ENCODE results near the gene CELF4.

DNA sequence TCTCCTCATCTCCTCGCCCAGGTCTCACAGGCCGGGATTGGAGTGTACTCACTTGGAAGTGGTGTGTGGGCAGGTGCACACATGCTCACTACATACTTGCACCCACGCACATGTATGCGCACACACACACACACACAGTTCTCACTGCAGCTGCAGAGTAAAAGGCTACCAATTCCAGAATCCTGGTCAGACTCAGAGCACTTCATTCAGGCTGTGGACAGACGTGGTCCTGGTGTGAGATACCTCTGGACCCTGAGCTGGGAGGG is 19.4 kb downstream of the CELF4 start:
- TF ChIP-seq, protein P1, sequence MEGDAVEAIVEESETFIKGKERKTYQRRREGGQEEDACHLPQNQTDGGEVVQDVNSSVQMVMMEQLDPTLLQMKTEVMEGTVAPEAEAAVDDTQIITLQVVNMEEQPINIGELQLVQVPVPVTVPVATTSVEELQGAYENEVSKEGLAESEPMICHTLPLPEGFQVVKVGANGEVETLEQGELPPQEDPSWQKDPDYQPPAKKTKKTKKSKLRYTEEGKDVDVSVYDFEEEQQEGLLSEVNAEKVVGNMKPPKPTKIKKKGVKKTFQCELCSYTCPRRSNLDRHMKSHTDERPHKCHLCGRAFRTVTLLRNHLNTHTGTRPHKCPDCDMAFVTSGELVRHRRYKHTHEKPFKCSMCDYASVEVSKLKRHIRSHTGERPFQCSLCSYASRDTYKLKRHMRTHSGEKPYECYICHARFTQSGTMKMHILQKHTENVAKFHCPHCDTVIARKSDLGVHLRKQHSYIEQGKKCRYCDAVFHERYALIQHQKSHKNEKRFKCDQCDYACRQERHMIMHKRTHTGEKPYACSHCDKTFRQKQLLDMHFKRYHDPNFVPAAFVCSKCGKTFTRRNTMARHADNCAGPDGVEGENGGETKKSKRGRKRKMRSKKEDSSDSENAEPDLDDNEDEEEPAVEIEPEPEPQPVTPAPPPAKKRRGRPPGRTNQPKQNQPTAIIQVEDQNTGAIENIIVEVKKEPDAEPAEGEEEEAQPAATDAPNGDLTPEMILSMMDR (IDR thresholded peaks at IDR 0.05): no peak
- no peak for TF ChIP-seq POLR2A (IDR thresholded peaks at IDR 0.05)

Data from body of pancreas (tissue), 4 donors.